ENCODE measurements around the gene CACNG7. TPM values are rescaled to one million over a fixed set of nuclear protein-coding genes. Genes with fewer than 3 reads are reported as not detected.

The CACNG7 gene
- total RNA-seq, 1 experiment from 2014 or later: not detected

- H3K4me3 Mint-ChIP-seq (ENCODE audit: unreplicated experiment): no peak overlapping the region
- BruUV-seq (replicated peaks): no TSS peak
Measured at GRCh38 chr19:53877361-53877766, 31.7 kb upstream of the CACNG7 start.

DNA sequence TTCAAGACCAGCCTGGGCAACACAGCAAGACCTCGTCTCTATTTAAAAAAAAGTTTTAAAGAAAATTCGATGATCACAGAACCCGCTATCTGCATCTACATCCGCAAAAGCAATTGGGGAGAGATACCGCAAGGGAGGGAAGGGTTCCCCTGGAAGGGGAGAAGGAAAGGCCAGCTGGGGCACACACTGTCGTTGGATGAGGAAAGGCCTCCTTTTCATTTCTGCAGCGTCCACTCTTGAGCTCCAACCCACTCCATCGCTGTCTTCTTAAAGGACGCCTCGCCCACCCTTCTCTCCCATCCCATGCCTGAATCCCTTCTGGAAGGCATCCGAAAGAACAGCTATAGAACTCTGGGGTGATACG is 30.3 kb upstream of the CACNG7 start:
- CTCF ChIA-PET: interaction anchor here (0.6 to 1.3 kb wide), 5 partner anchors 12 to 151 kb away, joined by 3 to 8 read pairs (median 3); no protein-coding TSS in a partner anchor
- peak overlapping the region; percentile 74 for H3K4me3 ChIP-seq (ENCODE audit: low read depth, low read length)
- no peak overlapping the region for H3K4me3 Mint-ChIP-seq (ENCODE audit: unreplicated experiment)
- no peaks in the 10 kb centered on the region for H3K9me3 ChIP-seq
- no peaks in the 10 kb centered on the region for H3K9me3 Mint-ChIP-seq (ENCODE audit: unreplicated experiment)
- H3K4me1 Mint-ChIP-seq (ENCODE audit: low read depth, unreplicated experiment): peaks cover 24% of the 10 kb centered on the region
- intact Hi-C loops (cut with micrococcal nuclease; ENCODE audit: unreplicated experiment): loop anchor here (1.0 kb wide), 2 partner anchors 9 to 12 kb away; no protein-coding TSS in a partner anchor
- H3K36me3 Mint-ChIP-seq (ENCODE audit: insufficient read depth, unreplicated experiment): peaks cover 25% of the 10 kb centered on the region
- TF ChIP-seq, protein P1, sequence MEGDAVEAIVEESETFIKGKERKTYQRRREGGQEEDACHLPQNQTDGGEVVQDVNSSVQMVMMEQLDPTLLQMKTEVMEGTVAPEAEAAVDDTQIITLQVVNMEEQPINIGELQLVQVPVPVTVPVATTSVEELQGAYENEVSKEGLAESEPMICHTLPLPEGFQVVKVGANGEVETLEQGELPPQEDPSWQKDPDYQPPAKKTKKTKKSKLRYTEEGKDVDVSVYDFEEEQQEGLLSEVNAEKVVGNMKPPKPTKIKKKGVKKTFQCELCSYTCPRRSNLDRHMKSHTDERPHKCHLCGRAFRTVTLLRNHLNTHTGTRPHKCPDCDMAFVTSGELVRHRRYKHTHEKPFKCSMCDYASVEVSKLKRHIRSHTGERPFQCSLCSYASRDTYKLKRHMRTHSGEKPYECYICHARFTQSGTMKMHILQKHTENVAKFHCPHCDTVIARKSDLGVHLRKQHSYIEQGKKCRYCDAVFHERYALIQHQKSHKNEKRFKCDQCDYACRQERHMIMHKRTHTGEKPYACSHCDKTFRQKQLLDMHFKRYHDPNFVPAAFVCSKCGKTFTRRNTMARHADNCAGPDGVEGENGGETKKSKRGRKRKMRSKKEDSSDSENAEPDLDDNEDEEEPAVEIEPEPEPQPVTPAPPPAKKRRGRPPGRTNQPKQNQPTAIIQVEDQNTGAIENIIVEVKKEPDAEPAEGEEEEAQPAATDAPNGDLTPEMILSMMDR (IDR thresholded peaks at IDR 0.05; ENCODE audit: insufficient read depth in 1 of 2, low read depth in 1 of 2, low read length in 1 of 2, severe bottlenecking in 1 of 2, unreplicated experiment in 1 of 2): no peak
- no TSS peak for BruUV-seq (replicated peaks)
- H3K4me1 ChIP-seq: peaks cover 10% of the 10 kb centered on the region; the same call in 1 of the 2 replicates
- H3K27me3 ChIP-seq (replicated peaks; ENCODE audit: control insufficient read depth, insufficient read depth, low read length): no peaks in the 10 kb centered on the region
- POLR2A ChIA-PET: interaction anchor here (0.6 to 1.6 kb wide), 4 partner anchors 11 to 239 kb away, joined by 3 to 37 read pairs (median 4); partner anchors contain the start of gene MYADM
- no peaks in the 10 kb centered on the region for H3K36me3 ChIP-seq (ENCODE audit: control insufficient read depth, insufficient read depth, low read length)
- H3K27me3 Mint-ChIP-seq (ENCODE audit: insufficient read depth, unreplicated experiment): peaks cover 2% of the 10 kb centered on the region
- no peak for DNase-seq
- H3K27ac Mint-ChIP-seq (ENCODE audit: unreplicated experiment): no peak overlapping the region

More at GRCh38 chr19:53877361-53877766, 31.7 kb upstream of the CACNG7 start:
- Mint-ChIP-seq H3K36me3 (ENCODE audit: insufficient read depth, unreplicated experiment) (peaks cover 39% of the 10 kb centered on the region), H3K4me1 (ENCODE audit: low read depth, unreplicated experiment) (peaks cover 23% of the 10 kb centered on the region), H3K9me3 (ENCODE audit: unreplicated experiment) (no peaks in the 10 kb centered on the region), H3K27me3 (ENCODE audit: insufficient read depth, unreplicated experiment) (no peaks in the 10 kb centered on the region), H3K27ac (ENCODE audit: unreplicated experiment) (no peak overlapping the region)
- intact Hi-C loops (cut with micrococcal nuclease; ENCODE audit: unreplicated experiment): no loop called here
- Histone ChIP-seq H3K4me1 (peaks cover 10% of the 10 kb centered on the region; the same call in 1 of the 2 replicates), H3K9me3 (no peaks in the 10 kb centered on the region), H3K27me3 (replicated peaks; ENCODE audit: control insufficient read depth, insufficient read depth, low read length) (no peaks in the 10 kb centered on the region), H3K4me3 (ENCODE audit: low read depth, low read length) (no peak overlapping the region), H3K36me3 (ENCODE audit: control insufficient read depth, insufficient read depth, low read length) (peaks cover 3% of the 10 kb centered on the region)
- TF ChIP-seq, protein P1 (IDR thresholded peaks at IDR 0.05; ENCODE audit: insufficient read depth in 1 of 2, low read depth in 1 of 2, low read length in 1 of 2, severe bottlenecking in 1 of 2, unreplicated experiment in 1 of 2): no peak
- ChIA-PET CTCF (interaction anchor here (0.5 kb wide), 1 partner anchor 502 kb away, joined by 3 read pairs; no protein-coding TSS in a partner anchor), POLR2A (no interaction called here)
- DNase-seq: no peak

DNA sequence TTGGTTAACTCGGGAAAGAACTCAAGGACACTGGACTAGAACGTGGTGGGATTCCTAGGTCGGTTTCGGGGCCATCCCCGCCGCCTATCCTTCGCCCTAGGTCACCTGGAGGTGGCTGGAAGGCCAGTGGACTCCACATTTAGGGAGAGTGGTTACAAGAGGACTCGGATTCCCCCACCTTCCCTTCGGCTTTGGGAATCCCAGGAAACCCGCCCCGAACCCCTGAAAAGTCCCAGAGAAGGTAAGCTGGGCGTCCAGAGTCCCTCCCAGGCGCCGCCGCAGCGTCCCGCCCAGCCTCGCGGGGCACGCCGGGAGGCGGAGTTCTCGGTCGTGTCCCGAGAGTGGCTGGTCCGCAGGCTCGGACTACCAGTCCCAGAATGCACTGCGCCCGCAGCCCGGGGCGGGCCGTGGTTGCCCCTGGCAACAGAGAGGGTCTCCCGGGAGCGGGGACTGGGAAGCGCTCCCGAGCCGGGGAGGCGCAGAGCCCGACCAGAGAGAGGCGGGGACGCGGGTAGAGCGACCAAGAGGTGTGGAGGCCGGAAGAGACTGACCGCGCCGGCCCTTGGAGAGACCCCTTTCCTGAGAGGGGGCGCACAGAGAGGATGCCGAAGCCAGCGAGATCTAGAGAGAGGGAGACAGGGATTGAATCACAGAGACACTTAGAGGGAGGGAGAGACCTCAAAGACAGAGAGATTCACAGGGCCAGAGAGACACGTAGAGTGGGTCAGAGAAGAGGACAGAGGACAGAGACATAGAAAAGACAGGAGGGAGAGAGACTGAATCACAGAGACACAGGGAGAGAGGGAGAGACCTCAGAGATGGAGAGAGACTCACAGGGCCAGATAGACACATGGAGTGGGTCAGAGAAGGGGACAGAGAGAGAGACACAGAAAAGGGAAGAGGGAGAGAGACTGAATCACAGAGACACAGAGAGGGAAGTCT is 29.7 kb upstream of the CACNG7 start:
- peaks cover 4% of the 10 kb centered on the region for H3K27me3 Mint-ChIP-seq (ENCODE audit: insufficient read depth, unreplicated experiment)
- Histone ChIP-seq H3K9me3 (no peaks in the 10 kb centered on the region), H3K27me3 (replicated peaks; ENCODE audit: control insufficient read depth, insufficient read depth, low read length) (no peaks in the 10 kb centered on the region), H3K36me3 (ENCODE audit: control insufficient read depth, insufficient read depth, low read length) (no peaks in the 10 kb centered on the region), H3K4me3 (ENCODE audit: low read depth, low read length) (peak overlapping the region; percentile 74), H3K4me1 (peaks cover 10% of the 10 kb centered on the region; the same call in 1 of the 2 replicates)
- DNase-seq: peak; percentile 98 to 99
- no peaks in the 10 kb centered on the region for H3K9me3 Mint-ChIP-seq (ENCODE audit: unreplicated experiment)
- TF ChIP-seq, protein P1 (IDR thresholded peaks at IDR 0.05; ENCODE audit: insufficient read depth in 1 of 2, low read depth in 1 of 2, low read length in 1 of 2, severe bottlenecking in 1 of 2, unreplicated experiment in 1 of 2): no peak
- POLR2A ChIA-PET: interaction anchor here (0.6 to 1.6 kb wide), 3 partner anchors 11 to 240 kb away, joined by 3 to 37 read pairs (median 3); partner anchors contain the start of gene MYADM
- intact Hi-C loops (cut with micrococcal nuclease; ENCODE audit: unreplicated experiment): loop anchor here (1.0 to 5.0 kb wide), 3 partner anchors 10 to 107 kb away; no protein-coding TSS in a partner anchor
- BruUV-seq (replicated peaks): no TSS peak
- H3K27ac Mint-ChIP-seq (ENCODE audit: unreplicated experiment): no peak overlapping the region
- CTCF ChIA-PET: interaction anchor here (0.6 to 1.3 kb wide), 7 partner anchors 11 to 151 kb away, joined by 3 to 8 read pairs (median 3); no protein-coding TSS in a partner anchor
- peaks cover 18% of the 10 kb centered on the region for H3K36me3 Mint-ChIP-seq (ENCODE audit: insufficient read depth, unreplicated experiment)
- H3K4me1 Mint-ChIP-seq (ENCODE audit: low read depth, unreplicated experiment): peaks cover 22% of the 10 kb centered on the region
- H3K4me3 Mint-ChIP-seq (ENCODE audit: unreplicated experiment): no peak overlapping the region

Data from Caco-2 (cell line).